ENCODE measurements around the gene SV2C.
"Not testable (repeated sequence)": the region's sequence is repeated elsewhere in the genome, so short reads cannot be mapped to it uniquely, and the experiment has no call there.

SV2C gene

DNA sequence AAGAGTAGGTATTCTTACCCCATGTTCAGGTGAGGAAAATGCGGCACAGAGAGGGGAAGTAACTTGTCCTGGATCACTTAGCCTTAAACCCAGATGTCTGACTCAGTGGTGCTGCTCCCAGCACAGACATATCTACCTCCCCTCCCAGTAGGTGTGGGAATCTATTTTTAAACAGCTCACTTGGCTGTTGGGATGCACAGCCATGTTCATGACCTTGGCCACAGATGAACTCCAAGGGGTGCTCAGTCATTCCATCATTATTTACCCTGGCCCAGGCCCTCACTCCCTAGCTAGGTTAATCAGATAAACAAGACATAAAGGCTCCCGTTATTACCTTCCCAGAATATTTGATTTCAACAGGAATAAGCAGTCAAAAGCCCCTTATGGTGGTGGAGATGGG, 231.5 kb downstream of the SV2C start:
- Histone ChIP-seq H3K4me1 (peaks cover 3% of the 10 kb centered on the region), H3K27me3 (ENCODE audit: control insufficient read depth, insufficient read depth, low read length) (no peaks in the 10 kb centered on the region), H2AFZ (peak overlapping the region; percentile 29), H3K9me3 (ENCODE audit: control insufficient read depth, low read length) (no peaks in the 10 kb centered on the region), H3K9ac (no peak overlapping the region), H3K4me3 (ENCODE audit: low read depth, low read length) (no peak overlapping the region), H3K79me2 (no peaks in the 10 kb centered on the region), H3K27ac (no peak overlapping the region), H3K4me2 (ENCODE audit: low read length) (no peak overlapping the region), H3K36me3 (ENCODE audit: control insufficient read depth, insufficient read depth, low read length) (no peaks in the 10 kb centered on the region)
- TF ChIP-seq, protein P1, sequence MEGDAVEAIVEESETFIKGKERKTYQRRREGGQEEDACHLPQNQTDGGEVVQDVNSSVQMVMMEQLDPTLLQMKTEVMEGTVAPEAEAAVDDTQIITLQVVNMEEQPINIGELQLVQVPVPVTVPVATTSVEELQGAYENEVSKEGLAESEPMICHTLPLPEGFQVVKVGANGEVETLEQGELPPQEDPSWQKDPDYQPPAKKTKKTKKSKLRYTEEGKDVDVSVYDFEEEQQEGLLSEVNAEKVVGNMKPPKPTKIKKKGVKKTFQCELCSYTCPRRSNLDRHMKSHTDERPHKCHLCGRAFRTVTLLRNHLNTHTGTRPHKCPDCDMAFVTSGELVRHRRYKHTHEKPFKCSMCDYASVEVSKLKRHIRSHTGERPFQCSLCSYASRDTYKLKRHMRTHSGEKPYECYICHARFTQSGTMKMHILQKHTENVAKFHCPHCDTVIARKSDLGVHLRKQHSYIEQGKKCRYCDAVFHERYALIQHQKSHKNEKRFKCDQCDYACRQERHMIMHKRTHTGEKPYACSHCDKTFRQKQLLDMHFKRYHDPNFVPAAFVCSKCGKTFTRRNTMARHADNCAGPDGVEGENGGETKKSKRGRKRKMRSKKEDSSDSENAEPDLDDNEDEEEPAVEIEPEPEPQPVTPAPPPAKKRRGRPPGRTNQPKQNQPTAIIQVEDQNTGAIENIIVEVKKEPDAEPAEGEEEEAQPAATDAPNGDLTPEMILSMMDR (IDR thresholded peaks at IDR 0.05), result no peak

DNA sequence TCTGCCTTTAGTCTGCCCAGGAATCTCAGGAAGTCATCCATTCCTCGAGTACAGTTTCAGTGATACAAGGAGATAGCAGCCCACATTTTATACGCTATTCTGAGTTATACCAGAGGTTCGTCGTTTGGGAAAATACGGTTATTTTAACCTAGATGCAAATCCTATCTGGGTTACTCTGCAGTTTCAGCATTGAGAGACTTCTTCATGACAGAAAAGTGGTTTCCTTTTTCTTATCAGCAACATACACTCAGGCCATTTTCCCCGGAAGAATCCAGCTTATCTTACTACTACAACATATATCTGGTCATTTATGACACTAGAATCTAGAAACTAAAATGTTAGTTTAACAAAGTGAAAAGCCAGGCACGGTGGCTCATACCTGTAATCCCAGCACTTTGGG, 236.5 kb downstream of the SV2C start:
- Histone ChIP-seq H3K4me1 (no peaks in the 10 kb centered on the region), H3K9me3 (ENCODE audit: control insufficient read depth, low read length) (no peaks in the 10 kb centered on the region), H3K4me3 (ENCODE audit: low read depth, low read length) (no peak overlapping the region), H3K27ac (no peak overlapping the region), H3K4me2 (ENCODE audit: low read length) (no peak overlapping the region), H3K9ac (no peak overlapping the region), H2AFZ (no peak overlapping the region), H3K27me3 (ENCODE audit: control insufficient read depth, insufficient read depth, low read length) (no peaks in the 10 kb centered on the region), H3K79me2 (no peaks in the 10 kb centered on the region), H3K36me3 (ENCODE audit: control insufficient read depth, insufficient read depth, low read length) (no peaks in the 10 kb centered on the region)
- TF ChIP-seq, protein P1 (IDR thresholded peaks at IDR 0.05), result no peak

DNA sequence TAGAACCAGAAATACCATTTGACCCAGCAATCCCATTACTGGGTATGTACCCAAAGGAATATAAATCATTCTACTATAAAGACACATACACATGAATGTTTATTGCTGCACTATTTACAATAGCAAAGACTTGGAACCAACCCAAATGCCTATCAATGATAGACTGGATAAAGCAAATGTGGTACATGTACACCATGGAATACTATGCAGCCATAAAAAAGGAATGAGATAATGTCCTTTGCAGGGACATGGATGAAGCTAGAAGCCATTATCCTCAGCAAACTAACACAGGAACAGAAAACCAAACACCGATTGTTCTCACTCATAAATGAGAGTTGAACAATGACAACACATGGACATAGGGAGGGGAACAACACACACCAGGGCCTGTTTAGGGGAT, 240.3 kb downstream of the SV2C start:
- peaks cover 31% of the 10 kb centered on the region for H3K4me1 ChIP-seq

DNA sequence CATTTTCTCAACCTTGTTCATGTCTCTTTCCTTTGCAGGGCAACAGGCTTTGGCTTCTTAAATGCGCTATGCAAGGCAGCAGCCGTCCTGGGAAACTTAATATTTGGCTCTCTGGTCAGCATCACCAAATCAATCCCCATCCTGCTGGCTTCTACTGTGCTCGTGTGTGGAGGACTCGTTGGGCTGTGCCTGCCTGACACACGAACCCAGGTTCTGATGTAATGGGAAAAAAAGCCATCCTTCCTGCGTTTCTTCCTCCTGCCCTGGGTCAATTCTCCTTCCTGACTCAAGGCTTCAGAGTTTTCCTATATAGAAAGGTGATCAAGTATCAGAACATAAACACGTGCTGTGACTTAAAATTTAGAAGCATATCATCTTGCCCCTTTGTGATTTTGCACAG, 242.1 kb downstream of the SV2C start:
- TF ChIP-seq, protein P1 (IDR thresholded peaks at IDR 0.05), result no peak
- Histone ChIP-seq H3K9me3 (ENCODE audit: control insufficient read depth, low read length) (no peaks in the 10 kb centered on the region), H3K4me3 (ENCODE audit: low read depth, low read length) (no peak overlapping the region), H3K4me2 (ENCODE audit: low read length) (peak overlapping the region; percentile 52), H3K27ac (no peak overlapping the region), H3K79me2 (no peaks in the 10 kb centered on the region), H3K4me1 (peaks cover 31% of the 10 kb centered on the region), H3K36me3 (ENCODE audit: control insufficient read depth, insufficient read depth, low read length) (no peaks in the 10 kb centered on the region), H2AFZ (peak overlapping the region; percentile 55), H3K27me3 (ENCODE audit: control insufficient read depth, insufficient read depth, low read length) (no peaks in the 10 kb centered on the region), H3K9ac (no peak overlapping the region)

More for the DNA sequence above, 240.3 kb downstream of the SV2C start:
- H3K9ac ChIP-seq; H3K36me3 ChIP-seq (ENCODE audit: control insufficient read depth, insufficient read depth, low read length); H3K27ac ChIP-seq; H2AFZ ChIP-seq; H3K9me3 ChIP-seq (ENCODE audit: control insufficient read depth, low read length); H3K4me2 ChIP-seq (ENCODE audit: low read length); H3K4me3 ChIP-seq (ENCODE audit: low read depth, low read length); H3K79me2 ChIP-seq; H3K27me3 ChIP-seq (ENCODE audit: control insufficient read depth, insufficient read depth, low read length): not testable (repeated sequence)

DNA sequence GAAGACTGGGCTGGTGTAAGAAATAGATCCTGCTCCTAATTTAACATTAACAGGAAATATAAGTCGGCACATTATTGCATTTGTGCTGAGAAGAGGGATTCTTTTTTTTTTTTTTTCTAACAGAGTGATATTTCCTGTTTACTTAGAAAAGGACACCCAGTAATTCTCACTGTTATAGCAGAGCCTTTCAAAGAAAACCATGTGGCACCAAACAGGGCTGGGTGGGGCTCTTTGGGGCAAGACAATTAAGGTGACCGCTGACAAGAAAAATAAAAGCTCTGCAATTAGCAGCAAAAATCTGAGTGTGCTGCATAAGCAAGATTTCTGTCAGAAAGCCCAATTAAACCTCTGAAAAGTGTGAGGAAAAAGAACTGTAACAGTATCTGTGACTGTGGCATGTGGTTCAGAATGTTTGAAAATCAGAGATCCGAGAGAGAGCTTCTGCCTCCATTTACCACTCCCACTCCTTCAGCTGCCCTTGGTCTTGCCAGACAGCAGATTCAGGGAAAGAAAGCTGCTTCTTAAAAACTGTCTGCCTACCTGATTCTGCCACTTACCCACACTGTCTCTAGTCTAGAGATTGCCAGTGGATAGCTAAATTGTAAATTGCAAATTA, 242.8 kb downstream of the SV2C start:
- peak overlapping the region; percentile 45 for H3K27ac ChIP-seq

More for the DNA sequence above, 242.8 kb downstream of the SV2C start:
- no peaks in the 10 kb centered on the region for H3K79me2 ChIP-seq
- no peaks in the 10 kb centered on the region for H3K9me3 ChIP-seq (ENCODE audit: control insufficient read depth, low read length)
- no peak overlapping the region for H3K9ac ChIP-seq
- H3K27me3 ChIP-seq (ENCODE audit: control insufficient read depth, insufficient read depth, low read length), result no peaks in the 10 kb centered on the region
- no peak overlapping the region for H3K4me3 ChIP-seq (ENCODE audit: low read depth, low read length)
- peak overlapping the region; percentile 55 for H2AFZ ChIP-seq
- TF ChIP-seq, protein P1 (IDR thresholded peaks at IDR 0.05), result no peak
- peak overlapping the region; percentile 52 for H3K4me2 ChIP-seq (ENCODE audit: low read length)
- peaks cover 32% of the 10 kb centered on the region for H3K4me1 ChIP-seq
- no peaks in the 10 kb centered on the region for H3K36me3 ChIP-seq (ENCODE audit: control insufficient read depth, insufficient read depth, low read length)
